Osteoblast (primary cell): ENCODE results near the gene ATG4B. TPM values are rescaled to one million over a fixed set of nuclear protein-coding genes. Genes with fewer than 3 reads are reported as not detected.

Source experiments
- DNase-seq: peaks from one replicate; pipeline ENCODE4 v3.0.0; 2011; ENCODE audit warnings: low spot score, mixed read lengths; ENCODE audit not compliant: insufficient read length; ENCODE audit errors: missing footprints
- H2AFZ ChIP-seq: 2 replicates; pipeline ENCODE4 v1.6.0; 2011; ENCODE audit warnings: mild to moderate bottlenecking, low read length
- H3K27ac ChIP-seq: 2 replicates; pipeline ENCODE4 v1.5.1; 2011; ENCODE audit warnings: mild to moderate bottlenecking, low read depth, low read length, moderate library complexity
- H3K27me3 ChIP-seq: 2 replicates; pipeline ENCODE4 v1.6.0; 2012; ENCODE audit warnings: mild to moderate bottlenecking, control low read depth, inconsistent platforms, low read length, moderate library complexity; ENCODE audit not compliant: insufficient read depth
- H3K36me3 ChIP-seq: 2 replicates; pipeline ENCODE4 v1.5.1; 2011; ENCODE audit warnings: mild to moderate bottlenecking, low read length, control low read depth, moderate library complexity; ENCODE audit not compliant: insufficient read depth
- H3K4me1 ChIP-seq: 2 replicates; pipeline ENCODE4 v1.5.1; 2011; ENCODE audit warnings: mild to moderate bottlenecking, low read length, control low read depth, moderate library complexity; ENCODE audit not compliant: insufficient read depth
- H3K4me2 ChIP-seq: 2 replicates; pipeline ENCODE4 v1.6.0; 2011; ENCODE audit warnings: mild to moderate bottlenecking, low read length; ENCODE audit not compliant: insufficient read depth
- H3K4me3 ChIP-seq: fragments of 200-600 bp; sonication (generic); 3 replicates; pipeline ENCODE4 v1.5.1; 2012; ENCODE audit warnings: mild to moderate bottlenecking, low read length, inconsistent platforms; ENCODE audit not compliant: insufficient read depth
- H3K79me2 ChIP-seq: 2 replicates; pipeline ENCODE4 v1.6.0; 2012; ENCODE audit warnings: mild to moderate bottlenecking, low read length, control low read depth, inconsistent platforms; ENCODE audit not compliant: insufficient read depth
- H3K9me3 ChIP-seq: 2 replicates; pipeline ENCODE4 v1.5.1; 2011; ENCODE audit warnings: low read depth, low read length, control low read depth
- H4K20me1 ChIP-seq: 2 replicates; pipeline ENCODE4 v1.6.0; 2012; ENCODE audit warnings: mild to moderate bottlenecking, low read length, control low read depth; ENCODE audit not compliant: insufficient read depth
- total RNA-seq: library from RNA; depleted of rRNA; stranded (reverse); fragments of >200 nt; gene quantifications from 2 replicates; pipeline ENCODE4 v1.2.3, GENCODE V29; 2012
- TF ChIP-seq, protein P1 (sequence below): IDR thresholded peaks from 2 replicates; pipeline ENCODE4 v1.5.1; 2011; ENCODE audit warnings: mild to moderate bottlenecking, low read depth, low read length, moderate library complexity; ENCODE audit errors: extremely low read depth

Gene ATG4B
- total RNA-seq, 1 donor = 42.7 TPM

DNA sequence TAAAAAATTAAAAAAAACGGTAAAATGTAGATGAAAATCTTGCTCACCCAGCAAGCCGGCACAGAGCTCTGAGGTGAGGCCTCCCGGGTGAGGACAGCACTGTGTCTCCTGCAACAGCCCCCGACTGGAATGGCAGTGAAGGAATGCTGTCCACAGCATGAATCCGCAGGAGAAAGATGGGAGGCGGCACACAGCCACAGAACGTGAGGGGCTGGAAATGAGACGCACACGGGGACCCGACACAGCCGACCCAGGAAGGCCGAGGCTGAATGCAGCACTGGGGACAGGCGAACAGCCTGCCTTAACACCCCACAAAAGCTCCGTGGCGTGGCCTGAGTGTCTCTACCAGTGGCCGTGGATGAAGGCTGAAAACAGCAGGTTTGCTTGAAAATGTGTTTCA is 44.2 kb upstream of the ATG4B start:
- peaks cover 19% of the 10 kb centered on the region for H3K36me3 ChIP-seq
- H4K20me1 ChIP-seq = peaks cover 8% of the 10 kb centered on the region
- no peaks in the 10 kb centered on the region for H3K4me1 ChIP-seq
- no peak overlapping the region for H3K4me3 ChIP-seq
- H3K9me3 ChIP-seq = peaks cover 3% of the 10 kb centered on the region
- no peak overlapping the region for H3K27ac ChIP-seq
- no peak overlapping the region for H2AFZ ChIP-seq
- no peak overlapping the region for H3K4me2 ChIP-seq
- peak; percentile 18 for DNase-seq
- no peaks in the 10 kb centered on the region for H3K79me2 ChIP-seq
- TF ChIP-seq, protein P1, sequence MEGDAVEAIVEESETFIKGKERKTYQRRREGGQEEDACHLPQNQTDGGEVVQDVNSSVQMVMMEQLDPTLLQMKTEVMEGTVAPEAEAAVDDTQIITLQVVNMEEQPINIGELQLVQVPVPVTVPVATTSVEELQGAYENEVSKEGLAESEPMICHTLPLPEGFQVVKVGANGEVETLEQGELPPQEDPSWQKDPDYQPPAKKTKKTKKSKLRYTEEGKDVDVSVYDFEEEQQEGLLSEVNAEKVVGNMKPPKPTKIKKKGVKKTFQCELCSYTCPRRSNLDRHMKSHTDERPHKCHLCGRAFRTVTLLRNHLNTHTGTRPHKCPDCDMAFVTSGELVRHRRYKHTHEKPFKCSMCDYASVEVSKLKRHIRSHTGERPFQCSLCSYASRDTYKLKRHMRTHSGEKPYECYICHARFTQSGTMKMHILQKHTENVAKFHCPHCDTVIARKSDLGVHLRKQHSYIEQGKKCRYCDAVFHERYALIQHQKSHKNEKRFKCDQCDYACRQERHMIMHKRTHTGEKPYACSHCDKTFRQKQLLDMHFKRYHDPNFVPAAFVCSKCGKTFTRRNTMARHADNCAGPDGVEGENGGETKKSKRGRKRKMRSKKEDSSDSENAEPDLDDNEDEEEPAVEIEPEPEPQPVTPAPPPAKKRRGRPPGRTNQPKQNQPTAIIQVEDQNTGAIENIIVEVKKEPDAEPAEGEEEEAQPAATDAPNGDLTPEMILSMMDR = no peak
- no peaks in the 10 kb centered on the region for H3K27me3 ChIP-seq

DNA sequence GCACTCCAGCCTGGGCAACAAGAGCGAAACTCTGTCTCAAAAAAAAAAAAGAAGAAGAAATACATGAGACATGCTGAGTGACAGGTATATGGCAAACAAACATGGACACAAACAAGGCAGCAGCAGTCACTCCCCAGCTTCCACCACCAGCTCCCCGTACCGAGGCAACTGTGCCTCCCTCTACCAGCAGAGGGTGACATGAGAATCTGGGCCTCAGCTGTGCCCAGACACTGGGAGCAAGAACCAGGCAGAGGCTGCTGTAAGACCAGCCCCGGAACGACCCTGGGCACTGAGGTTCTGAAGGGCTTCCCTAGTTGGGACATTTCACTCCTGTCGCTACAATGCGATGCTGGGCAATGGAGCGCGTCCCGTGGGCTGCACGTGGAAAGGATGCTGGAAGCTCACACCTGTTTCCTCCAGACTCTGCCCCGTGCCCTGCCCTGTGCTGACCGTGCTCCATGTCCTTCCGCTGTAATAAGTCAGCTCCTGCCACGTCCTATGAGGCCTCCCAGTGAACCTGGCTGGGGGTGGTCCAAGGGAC is 41.8 kb upstream of the ATG4B start:
- H3K27ac ChIP-seq = no peak overlapping the region
- H3K79me2 ChIP-seq = no peaks in the 10 kb centered on the region
- peak; percentile 45 for DNase-seq
- TF ChIP-seq, protein P1 = peak; percentile 18
- peaks cover 8% of the 10 kb centered on the region for H4K20me1 ChIP-seq
- no peak overlapping the region for H3K4me2 ChIP-seq
- H3K4me3 ChIP-seq = no peak overlapping the region
- H3K27me3 ChIP-seq = no peaks in the 10 kb centered on the region
- H3K36me3 ChIP-seq = peaks cover 22% of the 10 kb centered on the region
- peaks cover 3% of the 10 kb centered on the region for H3K4me1 ChIP-seq
- H3K9me3 ChIP-seq = no peaks in the 10 kb centered on the region
- H2AFZ ChIP-seq = no peak overlapping the region

DNA sequence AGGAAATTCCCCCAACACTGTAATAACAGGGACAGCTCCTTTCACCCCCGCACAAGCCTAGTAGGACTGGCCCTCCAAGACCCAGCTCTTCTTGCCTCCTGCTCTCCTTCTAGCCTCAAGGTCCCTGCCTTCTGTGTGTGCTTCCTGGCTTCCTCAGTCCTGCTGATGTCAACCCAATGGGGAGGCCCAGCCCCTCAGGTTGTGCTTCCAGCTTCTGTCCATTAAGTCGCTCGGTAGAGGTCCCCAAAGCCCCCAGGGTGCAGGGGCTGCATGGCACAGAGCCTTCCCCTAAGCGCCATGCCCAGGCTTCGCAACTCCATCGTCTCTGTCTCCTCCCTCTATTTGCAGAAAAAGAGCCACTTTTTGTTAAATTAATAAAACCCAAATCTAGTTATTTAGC is 39.9 kb upstream of the ATG4B start:
- Histone ChIP-seq H4K20me1 (peaks cover 3% of the 10 kb centered on the region), H3K27ac (no peak overlapping the region), H3K36me3 (peaks cover 27% of the 10 kb centered on the region), H2AFZ (no peak overlapping the region), H3K4me3 (no peak overlapping the region), H3K79me2 (no peaks in the 10 kb centered on the region), H3K4me1 (peaks cover 3% of the 10 kb centered on the region), H3K4me2 (no peak overlapping the region), H3K27me3 (no peaks in the 10 kb centered on the region), H3K9me3 (no peaks in the 10 kb centered on the region)
- TF ChIP-seq, protein P1 = no peak
- DNase-seq = peak; percentile 50

DNA sequence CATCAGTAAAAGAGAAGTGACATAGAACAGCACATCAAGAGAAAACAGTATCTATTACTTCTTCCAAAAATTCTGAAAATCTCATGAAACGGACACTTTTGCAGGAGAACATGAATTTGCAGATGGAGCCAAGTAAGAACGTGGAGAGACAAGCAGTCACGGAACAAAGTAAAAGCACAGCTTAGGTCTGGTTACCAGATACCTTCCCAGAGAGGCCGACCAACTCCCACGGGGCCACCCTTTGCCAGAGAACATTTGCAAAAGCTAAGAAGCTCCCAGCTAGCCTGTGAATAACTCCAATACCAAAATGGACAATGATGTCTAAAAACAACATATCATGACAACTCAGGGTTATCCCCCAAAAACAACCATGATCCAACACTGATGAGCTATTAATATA is 39.4 kb upstream of the ATG4B start:
- Histone ChIP-seq H3K4me1 (peaks cover 3% of the 10 kb centered on the region), H3K79me2 (no peaks in the 10 kb centered on the region), H3K27ac (no peak overlapping the region), H4K20me1 (no peaks in the 10 kb centered on the region), H3K4me3 (no peak overlapping the region), H3K4me2 (no peak overlapping the region), H2AFZ (no peak overlapping the region), H3K27me3 (no peaks in the 10 kb centered on the region), H3K9me3 (no peaks in the 10 kb centered on the region), H3K36me3 (peaks cover 27% of the 10 kb centered on the region)
- TF ChIP-seq, protein P1 = no peak
- peak; percentile 69 for DNase-seq
